Fibroblast of lung (primary cell): ENCODE measurements around the gene DGCR8.

Experiments
- CTCF ChIP-seq, 2 donors: IDR thresholded peaks in 1 of 2; conservative IDR thresholded peaks in 1 of 2; 1 replicate in 1 of 2; 2 replicates in 1 of 2; pipeline ENCODE4 v1.5.1; 2011 to 2012; ENCODE audit warnings: low read length in 2 of 2, control low read depth in 1 of 2, inconsistent platforms in 1 of 2, low read depth in 1 of 2, mild to moderate bottlenecking in 1 of 2
- EZH2 ChIP-seq: IDR thresholded peaks from 2 replicates; pipeline ENCODE4 v1.5.1; 2012; ENCODE audit warnings: low read length, control low read depth, mild to moderate bottlenecking; ENCODE audit errors: missing control alignments

DNA sequence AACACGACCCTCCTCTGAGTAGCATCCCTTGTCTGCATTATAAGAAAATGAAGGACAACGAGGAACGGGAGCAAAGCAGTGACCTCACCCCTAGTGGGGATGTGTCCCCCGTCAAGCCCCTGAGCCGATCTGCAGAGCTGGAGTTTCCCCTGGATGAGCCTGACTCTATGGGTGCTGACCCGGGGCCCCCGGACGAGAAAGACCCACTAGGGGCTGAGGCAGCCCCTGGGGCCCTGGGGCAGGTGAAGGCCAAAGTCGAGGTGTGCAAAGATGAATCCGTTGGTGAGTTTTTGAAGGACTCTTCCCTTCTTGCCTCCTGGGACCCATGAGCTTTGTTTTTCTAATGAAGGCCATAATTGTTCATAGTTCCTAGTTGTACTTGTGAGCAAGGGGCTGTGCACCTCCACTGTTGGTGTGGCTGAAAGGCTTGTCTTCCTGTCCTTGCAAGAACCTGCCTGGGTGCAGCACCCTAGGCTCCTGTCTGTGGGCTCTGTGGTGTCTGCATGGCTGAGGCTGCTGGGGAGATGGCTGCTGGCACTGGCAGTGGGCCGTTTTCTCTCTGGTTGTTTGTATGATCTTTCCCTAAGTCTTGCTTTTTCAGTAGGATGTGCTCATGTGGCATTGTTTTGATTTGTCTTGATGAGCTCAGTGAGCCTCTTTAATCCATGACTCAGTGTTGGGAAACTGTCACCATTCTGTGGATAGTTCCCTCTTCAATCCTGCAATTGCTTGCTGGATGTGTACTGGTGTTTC, 10.1 kb downstream of the DGCR8 start:
- no peak for TF ChIP-seq CTCF (conservative IDR thresholded peaks at IDR 0.05 in 1 of 2, IDR thresholded peaks at IDR 0.05 in 1 of 2; ENCODE audit: low read depth in 1 of 2, low read length in 2 of 2)
- TF ChIP-seq EZH2, result no peak
